ENCODE data around the gene APH1B. TPM values are rescaled to one million over a fixed set of nuclear protein-coding genes. Genes with fewer than 3 reads are reported as not detected.

The APH1B gene
- total RNA-seq, 1 experiment from 2014 or later, result 14.0 TPM

DNA sequence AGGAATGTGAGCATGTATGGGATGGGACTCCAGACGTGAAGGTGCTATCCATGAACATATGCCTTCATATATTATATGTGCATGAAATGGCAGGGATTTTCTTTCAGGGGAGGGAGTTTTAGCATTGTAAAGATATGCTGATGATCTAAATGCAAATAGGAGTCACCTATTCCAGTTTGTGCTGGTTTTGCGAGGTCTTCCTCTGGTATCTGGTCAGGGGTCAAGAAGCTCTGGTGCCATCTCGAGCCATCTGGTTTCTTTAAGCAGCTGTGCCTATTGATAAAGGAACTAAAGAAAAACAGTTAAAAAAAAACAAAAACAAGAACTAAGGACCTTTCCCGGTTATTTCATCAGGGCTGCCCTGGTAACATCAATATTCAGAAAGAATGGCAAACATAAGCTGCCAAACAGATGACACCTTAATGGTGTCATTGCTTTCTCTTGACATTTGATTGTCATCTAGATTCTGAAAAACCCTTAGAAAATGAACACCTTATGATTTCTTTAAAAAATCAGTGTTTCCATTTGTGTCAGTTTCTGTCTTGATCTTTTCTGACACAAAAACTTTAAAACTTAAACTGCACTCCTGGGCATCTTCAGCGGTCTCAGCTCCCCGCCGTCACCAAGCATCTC is 22.7 kb downstream of the APH1B start:
- no TSS peak for BruUV-seq (replicated peaks)
- TF ChIP-seq POLR2AphosphoS5 (IDR thresholded peaks at IDR 0.05; ENCODE audit: low read depth, low read length), result no peak
- no peak for TF ChIP-seq SIN3A (IDR thresholded peaks at IDR 0.05; ENCODE audit: borderline replicate concordance, insufficient read depth, low read depth, low read length)
- TF ChIP-seq, protein P1, sequence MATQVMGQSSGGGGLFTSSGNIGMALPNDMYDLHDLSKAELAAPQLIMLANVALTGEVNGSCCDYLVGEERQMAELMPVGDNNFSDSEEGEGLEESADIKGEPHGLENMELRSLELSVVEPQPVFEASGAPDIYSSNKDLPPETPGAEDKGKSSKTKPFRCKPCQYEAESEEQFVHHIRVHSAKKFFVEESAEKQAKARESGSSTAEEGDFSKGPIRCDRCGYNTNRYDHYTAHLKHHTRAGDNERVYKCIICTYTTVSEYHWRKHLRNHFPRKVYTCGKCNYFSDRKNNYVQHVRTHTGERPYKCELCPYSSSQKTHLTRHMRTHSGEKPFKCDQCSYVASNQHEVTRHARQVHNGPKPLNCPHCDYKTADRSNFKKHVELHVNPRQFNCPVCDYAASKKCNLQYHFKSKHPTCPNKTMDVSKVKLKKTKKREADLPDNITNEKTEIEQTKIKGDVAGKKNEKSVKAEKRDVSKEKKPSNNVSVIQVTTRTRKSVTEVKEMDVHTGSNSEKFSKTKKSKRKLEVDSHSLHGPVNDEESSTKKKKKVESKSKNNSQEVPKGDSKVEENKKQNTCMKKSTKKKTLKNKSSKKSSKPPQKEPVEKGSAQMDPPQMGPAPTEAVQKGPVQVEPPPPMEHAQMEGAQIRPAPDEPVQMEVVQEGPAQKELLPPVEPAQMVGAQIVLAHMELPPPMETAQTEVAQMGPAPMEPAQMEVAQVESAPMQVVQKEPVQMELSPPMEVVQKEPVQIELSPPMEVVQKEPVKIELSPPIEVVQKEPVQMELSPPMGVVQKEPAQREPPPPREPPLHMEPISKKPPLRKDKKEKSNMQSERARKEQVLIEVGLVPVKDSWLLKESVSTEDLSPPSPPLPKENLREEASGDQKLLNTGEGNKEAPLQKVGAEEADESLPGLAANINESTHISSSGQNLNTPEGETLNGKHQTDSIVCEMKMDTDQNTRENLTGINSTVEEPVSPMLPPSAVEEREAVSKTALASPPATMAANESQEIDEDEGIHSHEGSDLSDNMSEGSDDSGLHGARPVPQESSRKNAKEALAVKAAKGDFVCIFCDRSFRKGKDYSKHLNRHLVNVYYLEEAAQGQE (IDR thresholded peaks at IDR 0.05; ENCODE audit: insufficient read depth in 1 of 2, low read depth in 2 of 2, low read length in 1 of 2), result no peak
- no peak for TF ChIP-seq TCF7L2 (IDR thresholded peaks at IDR 0.05; ENCODE audit: low read depth, low read length)
- TF ChIP-seq, protein P2, sequence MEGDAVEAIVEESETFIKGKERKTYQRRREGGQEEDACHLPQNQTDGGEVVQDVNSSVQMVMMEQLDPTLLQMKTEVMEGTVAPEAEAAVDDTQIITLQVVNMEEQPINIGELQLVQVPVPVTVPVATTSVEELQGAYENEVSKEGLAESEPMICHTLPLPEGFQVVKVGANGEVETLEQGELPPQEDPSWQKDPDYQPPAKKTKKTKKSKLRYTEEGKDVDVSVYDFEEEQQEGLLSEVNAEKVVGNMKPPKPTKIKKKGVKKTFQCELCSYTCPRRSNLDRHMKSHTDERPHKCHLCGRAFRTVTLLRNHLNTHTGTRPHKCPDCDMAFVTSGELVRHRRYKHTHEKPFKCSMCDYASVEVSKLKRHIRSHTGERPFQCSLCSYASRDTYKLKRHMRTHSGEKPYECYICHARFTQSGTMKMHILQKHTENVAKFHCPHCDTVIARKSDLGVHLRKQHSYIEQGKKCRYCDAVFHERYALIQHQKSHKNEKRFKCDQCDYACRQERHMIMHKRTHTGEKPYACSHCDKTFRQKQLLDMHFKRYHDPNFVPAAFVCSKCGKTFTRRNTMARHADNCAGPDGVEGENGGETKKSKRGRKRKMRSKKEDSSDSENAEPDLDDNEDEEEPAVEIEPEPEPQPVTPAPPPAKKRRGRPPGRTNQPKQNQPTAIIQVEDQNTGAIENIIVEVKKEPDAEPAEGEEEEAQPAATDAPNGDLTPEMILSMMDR (IDR thresholded peaks at IDR 0.05), result no peak
- ChIA-PET POLR2A (no interaction called here), CTCF (no interaction called here)
- in situ Hi-C loops (cut with HindIII; ENCODE audit: low pct_unique_long_range_greater_than_20kb, low sequenced_read_pairs), result no loop called here
- H3K27me3 ChIP-seq (ENCODE audit: control insufficient read depth, insufficient read depth, low read length), result no peaks in the 10 kb centered on the region
- no peak for ATAC-seq
- no peaks in the 10 kb centered on the region for H3K9me3 ChIP-seq (ENCODE audit: control insufficient read depth, insufficient read depth, low read depth, low read length)
- no peaks in the 10 kb centered on the region for H3K4me1 ChIP-seq (ENCODE audit: control insufficient read depth, insufficient read depth, low read length)
- no peak overlapping the region for H3K27ac ChIP-seq (ENCODE audit: low read length)
- intact Hi-C loops (cut with micrococcal nuclease; ENCODE audit: unreplicated experiment), result no loop called here
- H3K4me3 ChIP-seq (ENCODE audit: low read depth in 2 of 2, low read length in 2 of 2), result no peak overlapping the region
- DNase-seq (ENCODE audit: low read depth, low spot score), result no peak
- H3K36me3 ChIP-seq (ENCODE audit: control insufficient read depth, insufficient read depth, low read length), result no peaks in the 10 kb centered on the region

DNA sequence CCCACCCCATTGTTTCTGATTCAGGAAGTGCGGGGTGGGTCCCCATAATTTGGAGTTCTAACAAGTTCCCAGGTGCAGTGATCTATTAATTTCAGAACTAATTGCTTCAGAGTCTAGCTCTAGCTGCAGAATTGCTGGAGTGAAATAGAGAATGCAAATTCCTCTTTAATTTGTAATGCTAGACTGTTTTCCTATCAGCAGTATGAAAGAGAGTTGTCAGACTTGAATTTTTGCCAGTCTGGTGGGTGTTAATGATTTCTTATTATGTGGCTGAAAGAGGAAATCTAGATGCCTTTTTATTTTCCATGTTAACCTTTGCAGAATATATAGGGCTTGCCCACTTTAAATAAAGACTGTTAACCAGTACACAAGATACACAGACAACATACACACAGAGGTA is 23.7 kb downstream of the APH1B start:
- CTCF ChIA-PET, result interaction anchor here (0.6 kb wide), 1 partner anchor 107 kb away, joined by 3 read pairs; no protein-coding TSS in a partner anchor
- no peak overlapping the region for H3K4me3 ChIP-seq (ENCODE audit: low read depth in 2 of 2, low read length in 2 of 2)
- no peaks in the 10 kb centered on the region for H3K4me1 ChIP-seq (ENCODE audit: control insufficient read depth, insufficient read depth, low read length)
- no TSS peak for BruUV-seq (replicated peaks)
- intact Hi-C loops (cut with micrococcal nuclease; ENCODE audit: unreplicated experiment), result no loop called here
- H3K27me3 ChIP-seq (ENCODE audit: control insufficient read depth, insufficient read depth, low read length), result no peaks in the 10 kb centered on the region
- no peak for TF ChIP-seq POLR2AphosphoS5 (IDR thresholded peaks at IDR 0.05; ENCODE audit: low read depth, low read length)
- TF ChIP-seq TCF7L2 (IDR thresholded peaks at IDR 0.05; ENCODE audit: low read depth, low read length), result no peak
- TF ChIP-seq, protein P1 (IDR thresholded peaks at IDR 0.05; ENCODE audit: insufficient read depth in 1 of 2, low read depth in 2 of 2, low read length in 1 of 2), result no peak
- TF ChIP-seq, protein P2 (IDR thresholded peaks at IDR 0.05), result no peak
- TF ChIP-seq SIN3A (IDR thresholded peaks at IDR 0.05; ENCODE audit: borderline replicate concordance, insufficient read depth, low read depth, low read length), result no peak
- POLR2A ChIA-PET, result no interaction called here
- no peaks in the 10 kb centered on the region for H3K9me3 ChIP-seq (ENCODE audit: control insufficient read depth, insufficient read depth, low read depth, low read length)
- ATAC-seq, result no peak
- in situ Hi-C loops (cut with HindIII; ENCODE audit: low pct_unique_long_range_greater_than_20kb, low sequenced_read_pairs), result no loop called here
- DNase-seq (ENCODE audit: low read depth, low spot score), result no peak
- no peak overlapping the region for H3K27ac ChIP-seq (ENCODE audit: low read length)
- H3K36me3 ChIP-seq (ENCODE audit: control insufficient read depth, insufficient read depth, low read length), result no peaks in the 10 kb centered on the region

All from Panc1 (cell line).